ENCODE measurements around the gene AP5S1.

DNA sequence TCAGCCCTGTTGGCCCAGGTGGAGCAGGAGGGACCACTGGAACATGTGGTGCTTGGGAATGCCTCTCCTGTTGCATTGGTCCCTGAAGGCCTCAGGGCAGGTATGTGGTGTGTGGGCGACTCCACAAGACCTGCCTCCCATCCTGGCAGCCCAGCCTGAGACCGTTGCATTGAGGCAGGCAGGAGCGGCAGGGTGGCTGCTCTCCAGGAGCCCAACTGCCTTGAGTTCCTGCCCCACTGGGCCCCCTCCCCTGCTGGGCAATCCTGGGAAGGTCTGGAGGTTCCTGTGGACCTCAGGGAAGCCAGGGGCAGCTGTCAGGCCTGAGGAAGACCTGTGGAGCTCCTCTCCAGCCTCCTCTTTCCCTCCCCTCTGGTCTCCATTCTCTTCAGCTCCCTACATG is 46.1 kb downstream of the AP5S1 start:
- TF ChIP-seq, protein P1, sequence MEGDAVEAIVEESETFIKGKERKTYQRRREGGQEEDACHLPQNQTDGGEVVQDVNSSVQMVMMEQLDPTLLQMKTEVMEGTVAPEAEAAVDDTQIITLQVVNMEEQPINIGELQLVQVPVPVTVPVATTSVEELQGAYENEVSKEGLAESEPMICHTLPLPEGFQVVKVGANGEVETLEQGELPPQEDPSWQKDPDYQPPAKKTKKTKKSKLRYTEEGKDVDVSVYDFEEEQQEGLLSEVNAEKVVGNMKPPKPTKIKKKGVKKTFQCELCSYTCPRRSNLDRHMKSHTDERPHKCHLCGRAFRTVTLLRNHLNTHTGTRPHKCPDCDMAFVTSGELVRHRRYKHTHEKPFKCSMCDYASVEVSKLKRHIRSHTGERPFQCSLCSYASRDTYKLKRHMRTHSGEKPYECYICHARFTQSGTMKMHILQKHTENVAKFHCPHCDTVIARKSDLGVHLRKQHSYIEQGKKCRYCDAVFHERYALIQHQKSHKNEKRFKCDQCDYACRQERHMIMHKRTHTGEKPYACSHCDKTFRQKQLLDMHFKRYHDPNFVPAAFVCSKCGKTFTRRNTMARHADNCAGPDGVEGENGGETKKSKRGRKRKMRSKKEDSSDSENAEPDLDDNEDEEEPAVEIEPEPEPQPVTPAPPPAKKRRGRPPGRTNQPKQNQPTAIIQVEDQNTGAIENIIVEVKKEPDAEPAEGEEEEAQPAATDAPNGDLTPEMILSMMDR (IDR thresholded peaks at IDR 0.05; ENCODE audit: borderline replicate concordance, extremely low read depth, low read length, poor library complexity, severe bottlenecking): no peak
- TF ChIP-seq EZH2 (IDR thresholded peaks at IDR 0.05; ENCODE audit: borderline replicate concordance, low read depth, low read length, severe bottlenecking): no peak

All from DND-41 (cell line).